Epidermal melanocyte (primary cell): ENCODE results near the gene ADM5.

Experiments used
- DNase-seq: peaks from one replicate; pipeline ENCODE4 v3.0.0; 2011; ENCODE audit warnings: low spot score; ENCODE audit not compliant: insufficient read length

Gene ADM5

GRCh38 chr19:49658566-49659442 lies 30.6 kb upstream of the ADM5 start:
- no peak for DNase-seq

GRCh38 chr19:49660338-49660961 lies 28.9 kb upstream of the ADM5 start:
- no peak for DNase-seq

- DNase-seq = no peak
Measured at GRCh38 chr19:49662011-49662410, 27.4 kb upstream of the ADM5 start.

GRCh38 chr19:49663224-49663623 lies 26.2 kb upstream of the ADM5 start:
- no peak for DNase-seq

DNA sequence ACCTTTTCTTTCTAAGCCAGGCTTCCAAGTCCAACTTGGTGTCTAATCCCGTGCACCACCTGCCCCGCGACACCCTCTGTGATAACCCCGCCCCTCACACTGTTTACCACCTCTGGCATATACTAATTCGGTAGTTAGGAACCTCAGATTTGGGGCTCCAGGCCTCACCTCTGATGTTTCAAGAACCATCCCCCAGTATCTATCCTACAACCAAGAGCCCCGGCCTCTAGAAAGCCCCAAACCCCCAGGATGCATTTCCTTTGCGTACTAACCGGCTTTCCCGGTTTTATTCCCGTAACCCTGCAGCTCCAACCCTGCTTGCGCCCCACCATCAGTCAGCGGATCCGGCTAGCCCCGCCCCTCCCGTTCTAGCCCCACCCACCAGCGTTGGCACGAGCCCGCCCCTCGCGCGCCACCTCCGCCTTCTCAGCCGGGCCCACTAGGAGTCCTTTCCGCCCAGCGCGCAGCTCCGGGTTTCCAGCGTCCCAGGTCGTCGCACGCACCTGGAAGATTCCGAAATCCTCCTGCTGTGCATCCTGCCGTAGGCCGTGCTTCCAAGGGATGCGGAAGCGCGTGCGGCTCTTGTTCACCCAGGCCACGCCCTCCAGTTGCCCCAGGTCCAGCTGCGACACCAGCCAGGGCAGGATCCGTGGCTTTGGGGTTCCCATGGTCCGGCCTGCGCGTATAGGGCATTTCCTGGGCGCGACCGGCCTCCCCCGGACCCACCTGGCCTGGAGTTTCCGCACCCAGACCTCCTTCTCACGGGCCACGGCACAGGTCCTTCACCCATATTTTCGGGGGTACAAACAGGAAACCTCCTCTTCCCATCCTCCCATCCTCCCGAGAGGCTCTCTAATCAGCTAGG lies 25.0 kb upstream of the ADM5 start:
- peak; percentile 97 for DNase-seq

GRCh38 chr19:49665036-49665350 lies 24.4 kb upstream of the ADM5 start:
- DNase-seq = no peak

DNA sequence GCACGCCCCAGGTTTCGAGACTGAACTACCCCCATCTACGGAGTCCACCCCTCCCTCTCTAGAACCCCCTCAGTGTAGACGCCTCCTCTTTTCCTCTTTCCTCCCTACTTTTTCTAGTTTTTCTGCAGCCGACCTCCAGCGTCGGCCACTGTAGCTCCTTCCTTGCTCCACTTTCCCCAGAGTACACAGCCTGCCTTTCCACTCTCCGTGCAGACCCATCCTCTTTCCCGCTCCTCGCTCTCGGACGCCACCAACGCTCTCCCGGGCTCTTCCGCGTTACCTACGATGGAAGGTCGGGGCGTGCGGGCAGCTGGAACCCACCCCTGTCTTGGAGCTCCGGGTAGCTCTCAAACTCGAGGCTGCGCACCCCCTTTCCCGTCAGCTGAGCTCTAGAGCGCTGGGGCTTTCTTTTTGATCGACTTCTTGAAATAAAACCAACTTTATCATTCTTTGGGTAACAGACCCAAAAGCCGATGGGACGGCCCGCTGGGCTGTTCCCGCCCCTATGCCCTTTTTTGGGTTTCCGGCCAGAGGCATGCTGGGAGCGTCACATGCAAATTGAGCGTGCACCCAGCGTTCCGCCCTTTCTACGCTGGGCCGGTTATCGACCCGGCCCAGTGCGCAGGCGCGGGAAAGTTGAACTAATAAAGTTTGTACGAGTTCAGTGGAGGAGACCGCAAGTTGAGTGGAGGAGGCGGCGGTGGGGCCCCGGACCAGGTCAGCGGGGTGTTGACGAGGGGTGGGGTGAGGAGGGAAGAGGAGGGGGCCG lies 23.9 kb upstream of the ADM5 start, which contains the start of the genes BCL2L12 and IRF3:
Gene BCL2L12, plus strand, starts transcription at position 583 of the 769 bp plus-strand sequence. CDS start 760 bp downstream, outside the sequence.
Gene IRF3, minus strand, starts transcription at position 507 of the 769 bp plus-strand sequence. CDS start 1,019 bp downstream, outside the sequence.
- peak; percentile 100 for DNase-seq

- no peak for DNase-seq
Measured at GRCh38 chr19:49666120-49666444, 23.3 kb upstream of the ADM5 start.

DNA sequence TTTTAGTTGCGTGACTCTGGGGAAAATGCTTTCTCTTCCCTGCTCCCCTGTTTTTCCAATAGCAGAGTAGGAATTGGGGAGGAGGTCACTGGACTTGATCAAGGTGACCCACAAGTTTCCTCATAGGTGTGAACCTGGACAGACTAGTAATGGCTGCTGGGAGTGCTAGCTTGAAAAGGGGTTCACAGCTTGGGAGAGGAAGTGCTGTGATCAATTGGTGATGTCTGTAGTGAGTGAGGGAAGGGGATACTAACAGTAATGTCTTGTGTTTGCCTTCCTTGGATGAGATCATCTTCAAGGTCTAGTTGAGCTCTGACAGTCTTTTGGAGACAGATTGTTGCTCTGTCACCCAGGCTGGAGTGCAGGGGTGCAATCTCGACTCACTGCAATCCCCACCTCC lies 21.9 kb upstream of the ADM5 start:
- no peak for DNase-seq

DNA sequence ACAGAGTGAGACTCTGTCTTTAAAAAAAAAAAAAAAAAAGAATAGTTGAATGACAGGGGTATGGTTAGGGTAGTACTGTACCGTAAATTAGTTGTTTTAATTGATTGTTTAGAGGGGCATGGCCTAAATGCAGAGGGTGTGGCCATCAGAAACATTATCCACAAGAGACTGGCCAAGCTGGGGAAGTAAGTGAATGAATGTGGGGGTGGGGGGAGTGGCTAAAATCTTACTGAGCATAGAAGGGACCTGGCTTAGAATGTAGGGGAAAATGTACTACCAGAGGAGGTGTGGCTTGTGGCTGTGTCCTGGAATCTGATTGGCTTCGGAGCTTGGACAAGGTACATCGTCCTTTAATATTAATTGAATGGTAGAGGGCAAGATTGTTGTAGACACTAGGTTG lies 19.9 kb upstream of the ADM5 start:
- no peak for DNase-seq

DNA sequence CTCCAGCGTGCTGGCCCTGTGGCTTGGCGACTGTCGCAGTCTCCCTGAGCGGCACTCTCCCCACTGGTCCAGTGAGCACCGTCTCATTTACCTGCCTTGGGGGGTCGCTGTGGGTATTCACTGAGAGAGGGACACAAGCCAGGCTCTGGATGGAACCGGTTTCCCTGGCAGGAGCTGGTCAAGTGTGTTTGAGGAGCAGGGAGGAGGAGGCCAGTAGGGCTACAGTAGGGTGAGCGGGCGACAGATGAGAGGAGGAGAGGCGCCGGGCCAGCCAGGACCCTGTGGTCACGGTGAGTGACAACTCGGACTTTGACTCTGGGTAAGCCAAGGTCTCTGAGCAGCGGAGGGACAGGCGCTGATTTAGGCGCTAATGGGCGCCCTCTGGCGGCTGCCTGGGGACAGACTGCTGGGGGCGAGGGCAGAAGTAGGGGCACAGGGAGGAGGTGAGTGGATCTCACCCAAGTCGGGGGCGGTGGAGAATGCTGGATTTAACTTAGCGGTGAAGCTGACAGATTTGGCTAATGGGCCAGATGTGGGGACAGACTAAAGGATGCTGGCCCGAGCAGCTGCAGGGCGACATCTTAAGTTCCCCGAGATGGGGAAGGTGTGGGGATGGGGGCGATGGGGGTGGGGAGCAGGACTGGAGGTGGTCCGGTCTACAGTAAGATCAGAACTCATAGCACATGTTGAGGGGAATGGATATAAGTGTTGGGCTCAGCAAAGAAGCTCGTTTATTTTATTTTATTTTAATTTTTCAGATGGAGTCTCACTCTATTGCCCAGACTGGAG lies 17.1 kb upstream of the ADM5 start:
- peak; percentile 92 for DNase-seq

- DNase-seq = peak; percentile 93
Measured at GRCh38 chr19:49676136-49676783, 13.1 kb upstream of the ADM5 start.

DNA sequence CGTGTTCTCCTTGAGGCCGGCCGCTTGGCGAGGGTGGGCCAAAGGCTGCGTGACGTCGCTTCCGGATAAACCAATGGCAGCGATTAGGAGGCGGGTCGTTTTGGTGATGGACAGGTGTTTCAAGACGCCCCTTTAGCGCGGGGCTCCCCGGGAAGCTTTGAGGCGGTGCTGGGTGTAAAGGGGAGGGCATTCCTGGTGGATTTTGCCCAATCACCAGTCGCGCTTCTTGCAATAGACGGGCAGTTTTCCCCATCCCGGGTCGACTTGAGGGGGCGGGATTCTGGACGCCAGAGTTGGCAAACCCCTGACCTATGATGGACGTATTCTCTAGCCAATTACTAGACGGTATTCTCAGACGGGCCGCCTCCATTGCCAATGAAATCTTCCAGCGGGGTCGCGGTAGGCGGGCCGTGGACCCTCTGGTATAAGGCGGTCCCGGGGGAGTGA lies 12.6 kb upstream of the ADM5 start:
- peak; percentile 99 for DNase-seq

DNA sequence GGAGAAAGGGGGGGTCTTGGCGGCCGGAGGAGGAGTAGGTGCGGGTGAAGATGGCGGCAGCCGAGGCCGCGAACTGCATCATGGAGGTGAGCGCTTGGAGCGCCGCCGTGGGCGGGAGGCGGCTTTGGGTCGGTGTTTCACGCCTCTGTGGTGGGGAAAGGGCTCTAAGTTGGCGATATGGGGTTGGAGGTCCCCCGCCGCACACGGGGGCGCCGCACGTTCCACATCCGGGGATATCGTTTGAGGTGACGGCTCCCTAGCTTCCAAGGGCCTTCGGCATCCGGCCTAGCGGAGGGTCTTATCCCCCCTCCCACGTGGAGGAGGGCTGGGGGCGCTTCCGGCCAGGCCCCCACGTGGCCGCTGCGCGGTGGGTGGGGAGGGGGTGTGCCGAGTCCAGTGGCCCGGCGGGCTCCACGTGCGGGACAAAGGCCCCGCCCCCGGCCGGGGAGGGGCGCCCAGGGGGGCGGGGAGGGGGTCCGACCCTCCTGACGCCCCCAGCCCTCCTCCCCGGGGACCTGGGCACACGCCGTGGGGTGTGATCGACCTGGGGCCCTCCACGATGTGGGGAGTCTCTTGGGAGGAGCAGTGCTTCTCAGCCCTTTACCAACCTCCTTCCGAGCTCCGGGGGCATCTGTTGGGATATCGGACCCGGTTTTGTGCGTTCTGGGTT lies 12.0 kb upstream of the ADM5 start, which contains the start of gene PRMT1:
Gene PRMT1, plus strand, starts transcription at position 41 of the 670 bp plus-strand sequence. Its CDS starts 10 bp downstream, at position 51.
- no peak for DNase-seq

GRCh38 chr19:49677901-49678674 lies 11.3 kb upstream of the ADM5 start:
- DNase-seq = no peak

DNA sequence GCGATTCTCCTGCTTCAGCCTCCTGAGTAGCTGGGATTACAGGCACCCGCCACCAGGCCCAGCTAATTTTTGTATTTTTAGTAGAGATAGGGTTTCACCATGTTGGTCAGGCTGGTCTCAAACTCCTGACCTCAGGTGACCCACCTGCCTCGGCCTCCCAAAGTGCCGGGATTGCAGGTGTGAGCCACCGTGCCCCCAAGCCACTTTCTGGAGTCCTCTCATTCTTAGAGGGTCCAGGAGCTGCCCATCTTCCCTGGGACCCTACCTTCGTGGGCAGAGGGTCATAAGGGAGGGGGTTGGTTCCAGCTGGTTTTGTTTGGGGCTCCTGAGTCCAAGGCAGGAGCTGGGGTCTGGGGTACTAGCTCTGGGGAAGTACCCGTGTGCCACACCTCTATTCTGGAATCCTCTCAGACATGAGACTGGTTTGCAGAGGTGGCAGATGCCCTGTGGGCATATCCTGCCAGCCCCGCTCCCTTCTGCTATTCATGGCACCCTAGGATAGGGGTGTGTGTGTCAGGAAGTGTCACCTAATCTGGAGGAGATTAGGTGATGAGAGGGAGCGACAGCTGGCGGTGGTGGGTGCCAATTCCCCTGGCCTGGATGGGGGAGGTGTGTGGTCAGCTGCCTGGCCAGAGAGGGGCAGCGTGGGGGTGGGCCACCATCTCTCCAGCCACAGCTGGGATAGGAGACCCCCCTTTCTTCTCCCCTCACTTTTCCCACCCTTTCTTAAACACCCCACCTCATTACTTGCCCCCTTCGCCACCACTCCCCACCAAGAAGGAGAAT lies 10.2 kb upstream of the ADM5 start:
- no peak for DNase-seq

DNA sequence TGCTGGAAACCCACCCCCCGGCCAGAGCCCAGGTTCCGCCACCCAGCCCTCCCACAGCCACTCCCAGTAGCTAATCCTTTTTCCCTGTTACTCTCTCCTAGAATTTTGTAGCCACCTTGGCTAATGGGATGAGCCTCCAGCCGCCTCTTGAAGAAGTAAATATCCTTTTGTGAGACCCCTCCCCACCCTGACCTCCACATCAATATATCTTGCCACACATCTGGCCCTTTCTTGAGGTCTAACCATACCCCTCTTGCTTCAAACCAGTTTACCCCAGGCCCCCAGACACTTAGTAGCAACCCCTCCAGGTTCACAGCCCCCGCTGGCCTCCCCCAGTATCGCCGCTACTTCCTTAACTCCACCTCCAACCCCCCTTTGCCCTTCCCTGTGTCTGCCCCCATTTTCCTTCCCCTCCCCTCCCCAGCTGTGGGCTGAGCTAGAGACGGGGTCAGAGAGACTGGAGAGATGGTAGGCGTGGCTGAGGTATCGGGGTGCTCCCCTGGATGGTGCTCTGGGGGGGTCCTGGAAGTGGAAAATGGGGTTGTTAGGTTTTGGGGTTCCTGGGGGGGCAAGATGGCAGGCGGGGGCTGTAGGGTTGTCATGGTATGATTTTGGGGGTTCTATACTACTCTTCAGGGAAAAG lies 9.5 kb upstream of the ADM5 start:
- no peak for DNase-seq
